HepG2 (cell line): ENCODE data around the gene PRMT7. TPM values are rescaled to one million over a fixed set of nuclear protein-coding genes. Genes with fewer than 3 reads are reported as not detected.

Experiments used
- ATAC-seq: fragments of 200-7000 bp; cut with Tn5 transposase; 3 replicates; pipeline ENCODE4 v1.9.1; 2020; ENCODE audit warnings: mild to moderate bottlenecking, moderate library complexity
- BruUV-seq: library from RNA; stranded (reverse); fragments of 400-500 nt; replicated peaks from 2 replicates; lab custom pipeline; 2021; lab: Mats Ljungman, UMichigan
- CTCF ChIA-PET: fragments of 300-600 bp; formaldehyde crosslinking; extraction: SDS; loops from one replicate; lab custom pipeline; 2021; ENCODE audit warnings: low total read pairs, inconsistent platforms, low intra/inter-chr PET ratio; lab: Yijun Ruan, JAX
- POLR2A ChIA-PET: fragments of 350-600 bp; sonication (Branson Sonifier 250); formaldehyde crosslinking; loops from one replicate; lab custom pipeline; 2020; ENCODE audit warnings: antibody characterized with exemption, inconsistent platforms; lab: Yijun Ruan, JAX
- DNase-seq: peaks from one replicate; pipeline ENCODE4 v3.0.0-alpha.2; 2015; ENCODE audit warnings: low spot score
- FAIRE-seq: peaks from 3 replicates; lab custom pipeline; 2011; peaks lifted over from hg19 to GRCh38; lab: Jason Lieb, UNC
- H2AFZ ChIP-seq: one replicate; pipeline ENCODE4 v1.6.1; 2011; ENCODE audit warnings: low read length, inconsistent platforms
- H3K27ac ChIP-seq: fragments of 300-600 bp; 3 replicates; pipeline ENCODE4 v1.8.0; 2011; ENCODE audit warnings: mixed run types, mild to moderate bottlenecking, mixed read lengths, low read length, inconsistent platforms; ENCODE audit not compliant: insufficient read depth; ENCODE audit errors: extremely low read length
- H3K27me3 ChIP-seq, 2 experiments: fragments of 200-600 bp in 1 of 2; 2 replicates in 1 of 2; 3 replicates in 1 of 2; pipeline versions ENCODE4 v1.6.0 to v1.8.0; 2011; ENCODE audit warnings: low read length in 2 of 2, mild to moderate bottlenecking in 2 of 2, moderate library complexity in 2 of 2, inconsistent platforms in 1 of 2; ENCODE audit not compliant: insufficient read depth in 2 of 2, control insufficient read depth in 1 of 2
- H3K36me3 ChIP-seq, 2 experiments: fragments of 200-600 bp in 1 of 2; replicated peaks in 1 of 2; 2 replicates in 1 of 2; 3 replicates in 1 of 2; pipeline versions ENCODE4 v1.5.1 to v1.8.0; 2011; ENCODE audit warnings: low read length in 2 of 2, inconsistent platforms in 1 of 2; ENCODE audit not compliant: insufficient read depth in 2 of 2, control insufficient read depth in 1 of 2
- H3K4me1 ChIP-seq: 2 replicates; pipeline ENCODE4 v1.5.1; 2012; ENCODE audit warnings: low read length, inconsistent platforms; ENCODE audit not compliant: insufficient read depth
- H3K4me2 ChIP-seq: 2 replicates; pipeline ENCODE4 v1.6.0; 2011; ENCODE audit warnings: low read depth, low read length, inconsistent platforms
- H3K4me3 ChIP-seq, 3 experiments: fragments of 200-600 bp in 1 of 3; sonication (generic), shearing (Covaris generic) in 1 of 3; replicated peaks in 1 of 3; 2 replicates each; pipeline ENCODE4 v1.5.1; 2011 to 2016; ENCODE audit warnings: low read length in 3 of 3, inconsistent platforms in 2 of 3, low read depth in 2 of 3, mild to moderate bottlenecking in 2 of 3, control low read depth in 1 of 3, mixed read lengths in 1 of 3; ENCODE audit not compliant: insufficient read depth in 1 of 3
- H3K79me2 ChIP-seq: one replicate; pipeline ENCODE4 v1.6.1; 2011; ENCODE audit warnings: low read length, inconsistent platforms; ENCODE audit not compliant: insufficient read depth
- H3K9ac ChIP-seq: 2 replicates; pipeline ENCODE4 v1.6.0; 2011; ENCODE audit warnings: mild to moderate bottlenecking, low read depth, low read length, inconsistent platforms; ENCODE audit not compliant: insufficient read depth
- H3K9me3 ChIP-seq: 2 replicates; pipeline ENCODE4 v1.5.1; 2012; ENCODE audit warnings: mild to moderate bottlenecking, low read length
- H4K20me1 ChIP-seq: 2 replicates; pipeline ENCODE4 v1.6.0; 2011; ENCODE audit warnings: inconsistent platforms, mild to moderate bottlenecking, low read length, moderate library complexity; ENCODE audit not compliant: insufficient read depth
- FOXP4 ChIP-seq: sonication (generic); formaldehyde crosslinking; IDR thresholded peaks from 2 replicates; pipeline ENCODE4 v1.4.0; 2020; ENCODE audit warnings: missing genetic modification reagents
- MYC ChIP-seq: sonication (generic); formaldehyde crosslinking; IDR thresholded peaks from 2 replicates; pipeline ENCODE4 v1.9.0; 2021; ENCODE audit warnings: missing genetic modification reagents, borderline replicate concordance
- ZMYM3 ChIP-seq: sonication (generic); formaldehyde crosslinking; IDR thresholded peaks from 2 replicates; pipeline ENCODE4 v1.5.1; 2020; ENCODE audit warnings: mild to moderate bottlenecking, missing genetic modification reagents
- ZNF770 ChIP-seq: sonication (generic); formaldehyde crosslinking; IDR thresholded peaks from 2 replicates; pipeline ENCODE4 v1.5.0; 2020; ENCODE audit warnings: mild to moderate bottlenecking, missing genetic modification reagents
- ZSCAN5A ChIP-seq: sonication (generic); formaldehyde crosslinking; IDR thresholded peaks from 2 replicates; pipeline ENCODE4 v1.8.0; 2022; ENCODE audit warnings: mild to moderate bottlenecking, missing genetic modification reagents, borderline replicate concordance
- WGBS: methylation state at CpG from one replicate; pipeline ENCODE4 v1.1.6; 2017; ENCODE audit warnings: low lambda C conversion rate; 5-methylcytosine and 5-hydroxymethylcytosine counted together
- in situ Hi-C: cut with HindIII; loops from 2 replicates; pipeline ENCODE4 v1.10.0; 2017; ENCODE audit warnings: low pct_unique_long_range_greater_than_20kb; ENCODE audit not compliant: extremely low pct_ligation_motif_present
- intact Hi-C: fragments of 100-400 bp; cut with micrococcal nuclease; formaldehyde crosslinking; loops from one replicate; pipeline ENCODE4 v1.10.0; 2022; ENCODE audit not compliant: unreplicated experiment
- polyA plus RNA-seq, 8 experiments: library from polyadenylated mRNA; depleted of rRNA in 3 of 8; stranded (reverse) in 7 of 8; unstranded in 1 of 8; fragments of >200 nt; fragmentation: Illumina TruSeq in 4 of 8; extraction: Trizol in 4 of 8; gene quantifications; 2 replicates each; pipeline versions ENCODE4 v1.2.1 to v1.2.3, GENCODE V29; 2011 to 2016; ENCODE audit warnings: low read depth in 4 of 8, missing spikeins in 1 of 8, mixed read lengths in 1 of 8; ENCODE audit not compliant: insufficient read depth in 1 of 8
- total RNA-seq, 5 experiments: library from RNA; depleted of rRNA; stranded (reverse); fragments of >200 nt; fragmentation: Illumina TruSeq; extraction: Trizol; gene quantifications; 2 replicates each; pipeline ENCODE4 v1.2.3, GENCODE V29; 2016; ENCODE audit warnings: low read depth in 1 of 5
- TF ChIP-seq, protein P1 (sequence below): sonication (generic); formaldehyde crosslinking; IDR thresholded peaks from 2 replicates; pipeline ENCODE4 v1.8.1; 2023; ENCODE audit warnings: mild to moderate bottlenecking, moderate library complexity, missing genetic modification reagents
- TF ChIP-seq, protein P2 (sequence below): sonication (generic); formaldehyde crosslinking; IDR thresholded peaks from 2 replicates; pipeline ENCODE4 v1.4.0; 2020; ENCODE audit warnings: missing genetic modification reagents, mild to moderate bottlenecking, borderline replicate concordance

Gene PRMT7
- total and polyA plus RNA-seq, 2 of the 13 experiments (the other 11 are each of a cell fraction or from before 2014, with no cell fraction given) = 47.5 to 55.0 TPM

DNA sequence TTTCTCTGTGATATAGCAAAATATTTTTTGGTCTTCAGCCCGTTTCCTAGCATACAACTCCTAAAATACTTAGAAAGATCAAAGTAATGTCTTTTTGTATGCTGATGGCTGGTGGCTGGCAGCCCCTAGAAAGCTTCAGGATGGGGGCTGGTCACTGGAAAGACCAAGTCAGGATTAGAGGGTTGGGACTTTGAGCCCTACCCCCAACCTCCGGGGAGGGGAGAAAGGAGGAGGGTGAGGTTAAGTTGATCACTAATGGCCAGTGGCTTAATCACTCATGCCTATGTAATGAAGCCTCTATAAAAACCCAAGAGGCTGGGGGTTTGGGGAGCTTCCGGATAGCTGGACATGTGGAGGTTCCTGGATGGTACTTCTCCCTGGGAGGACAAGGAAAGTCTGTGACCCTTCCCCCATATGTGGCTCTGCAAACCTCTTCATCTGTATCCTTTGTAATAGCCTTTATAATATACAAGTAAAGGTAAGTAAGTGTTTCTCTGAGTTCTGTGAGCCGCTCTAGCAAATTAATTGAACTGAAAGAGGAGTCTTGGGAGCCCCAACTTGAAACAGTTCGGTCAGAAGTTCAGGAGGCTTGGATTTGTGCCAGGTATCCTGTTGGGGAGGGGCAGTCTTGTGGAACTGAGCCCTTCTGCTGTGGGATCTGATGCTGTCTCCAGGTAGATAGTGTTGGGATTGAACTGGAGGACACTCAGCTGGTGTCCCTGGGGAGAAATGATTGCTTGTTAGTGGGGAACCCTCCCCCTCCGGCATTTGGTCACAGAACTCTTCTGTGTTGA is 43.0 kb upstream of the PRMT7 start (continued):
- peak; percentile 33; the same call in 1 of the 2 replicates for TF ChIP-seq FOXP4

DNA sequence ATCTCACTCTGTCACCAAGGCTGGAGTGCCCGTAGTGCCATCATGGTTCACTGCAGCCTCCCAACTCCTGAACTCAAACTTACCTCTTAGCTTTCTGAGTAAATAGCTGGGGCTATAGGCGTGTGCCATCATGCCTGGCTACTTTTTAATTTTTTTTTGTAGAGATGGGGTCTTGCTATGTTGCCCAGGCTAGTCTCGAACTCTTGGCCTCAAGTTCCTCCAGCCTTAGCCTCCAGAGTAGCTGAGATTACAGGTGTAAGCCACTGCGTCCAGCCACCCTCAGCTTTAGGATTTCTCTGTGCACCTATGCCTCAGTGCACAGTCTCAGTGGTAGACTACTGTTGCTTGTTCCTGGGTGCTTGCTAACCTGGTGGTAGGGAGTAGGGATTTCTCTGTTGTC is 41.0 kb upstream of the PRMT7 start:
- no peaks in the 10 kb centered on the region; a peak in 1 of 5 replicates for H3K27me3 ChIP-seq
- peak overlapping the region; percentile 50 for H3K9ac ChIP-seq
- no peak overlapping the region; the same call in 1 of the 2 replicates for H3K4me2 ChIP-seq
- H3K4me3 ChIP-seq = no peak overlapping the region
- peak overlapping the region; percentile 78 for H3K27ac ChIP-seq
- no peak overlapping the region for H2AFZ ChIP-seq
- intact Hi-C loops (no loop called here), in situ Hi-C loops (no loop called here)
- no peaks in the 10 kb centered on the region for H3K9me3 ChIP-seq
- peaks cover 84% of the 10 kb centered on the region for H3K4me1 ChIP-seq
- ChIA-PET POLR2A (interaction anchor here (1.2 to 3.5 kb wide), 2 partner anchors 12 to 41 kb away, joined by 5 to 17 read pairs; partner anchors contain the start of genes PRMT7 and SLC7A6OS), CTCF (interaction anchor here (1.2 kb wide), 1 partner anchor 8 kb away, joined by 3 read pairs; no protein-coding TSS in a partner anchor)
- no peak for FAIRE-seq
- no peak for DNase-seq
- H3K36me3 ChIP-seq = peaks cover 17 to 33% of the 10 kb centered on the region in 2 experiments
- no peak for ATAC-seq
- H3K79me2 ChIP-seq = peaks cover 85% of the 10 kb centered on the region
- peaks cover 31% of the 10 kb centered on the region for H4K20me1 ChIP-seq
- BruUV-seq = no TSS peak
- WGBS = 97% methylated on average over 4 of the region's 4 CpGs
- TF ChIP-seq ZMYM3 (CRISPR knock-in tag) (peak; percentile 51), ZNF770 (CRISPR knock-in tag) (peak; percentile 55; the same call in 1 of the 2 replicates), ZSCAN5A (0 out of 2 replicates have a peak, but pooled peaks have one; percentile 41), MYC (CRISPR knock-in tag) (no peak)
- TF ChIP-seq, protein P1, sequence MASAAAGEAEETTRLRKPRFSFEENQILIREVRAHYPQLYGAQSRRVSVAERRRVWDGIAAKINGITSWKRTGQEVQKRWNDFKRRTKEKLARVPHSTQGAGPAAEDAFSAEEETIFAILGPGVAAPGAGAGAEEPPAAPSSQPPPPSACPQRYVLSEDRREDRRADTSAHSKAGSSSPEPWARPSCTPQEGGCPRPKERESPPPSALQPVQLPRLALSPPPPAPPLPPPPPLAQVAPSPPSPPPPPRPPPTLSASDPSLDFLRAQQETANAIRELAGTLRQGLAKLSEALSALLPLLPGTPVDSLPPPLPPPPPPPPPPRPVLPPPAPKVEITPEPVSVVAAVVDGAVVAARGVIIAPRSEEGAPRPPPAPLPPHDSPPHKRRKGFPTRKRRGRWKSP (CRISPR knock-in tag) = no peak
- TF ChIP-seq, protein P2, sequence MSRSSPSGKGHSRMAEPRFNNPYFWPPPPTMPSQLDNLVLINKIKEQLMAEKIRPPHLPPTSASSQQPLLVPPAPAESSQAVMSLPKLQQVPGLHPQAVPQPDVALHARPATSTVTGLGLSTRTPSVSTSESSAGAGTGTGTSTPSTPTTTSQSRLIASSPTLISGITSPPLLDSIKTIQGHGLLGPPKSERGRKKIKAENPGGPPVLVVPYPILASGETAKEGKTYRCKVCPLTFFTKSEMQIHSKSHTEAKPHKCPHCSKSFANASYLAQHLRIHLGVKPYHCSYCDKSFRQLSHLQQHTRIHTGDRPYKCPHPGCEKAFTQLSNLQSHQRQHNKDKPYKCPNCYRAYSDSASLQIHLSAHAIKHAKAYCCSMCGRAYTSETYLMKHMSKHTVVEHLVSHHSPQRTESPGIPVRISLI (CRISPR knock-in tag) = peak; percentile 24; the same call in 1 of the 2 replicates
